ENCODE results near the gene PDCD5.
"Not testable (repeated sequence)": the region's sequence is repeated elsewhere in the genome, so short reads cannot be mapped to it uniquely, and the experiment has no call there.

PDCD5 gene, protein sequence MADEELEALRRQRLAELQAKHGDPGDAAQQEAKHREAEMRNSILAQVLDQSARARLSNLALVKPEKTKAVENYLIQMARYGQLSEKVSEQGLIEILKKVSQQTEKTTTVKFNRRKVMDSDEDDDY

DNA sequence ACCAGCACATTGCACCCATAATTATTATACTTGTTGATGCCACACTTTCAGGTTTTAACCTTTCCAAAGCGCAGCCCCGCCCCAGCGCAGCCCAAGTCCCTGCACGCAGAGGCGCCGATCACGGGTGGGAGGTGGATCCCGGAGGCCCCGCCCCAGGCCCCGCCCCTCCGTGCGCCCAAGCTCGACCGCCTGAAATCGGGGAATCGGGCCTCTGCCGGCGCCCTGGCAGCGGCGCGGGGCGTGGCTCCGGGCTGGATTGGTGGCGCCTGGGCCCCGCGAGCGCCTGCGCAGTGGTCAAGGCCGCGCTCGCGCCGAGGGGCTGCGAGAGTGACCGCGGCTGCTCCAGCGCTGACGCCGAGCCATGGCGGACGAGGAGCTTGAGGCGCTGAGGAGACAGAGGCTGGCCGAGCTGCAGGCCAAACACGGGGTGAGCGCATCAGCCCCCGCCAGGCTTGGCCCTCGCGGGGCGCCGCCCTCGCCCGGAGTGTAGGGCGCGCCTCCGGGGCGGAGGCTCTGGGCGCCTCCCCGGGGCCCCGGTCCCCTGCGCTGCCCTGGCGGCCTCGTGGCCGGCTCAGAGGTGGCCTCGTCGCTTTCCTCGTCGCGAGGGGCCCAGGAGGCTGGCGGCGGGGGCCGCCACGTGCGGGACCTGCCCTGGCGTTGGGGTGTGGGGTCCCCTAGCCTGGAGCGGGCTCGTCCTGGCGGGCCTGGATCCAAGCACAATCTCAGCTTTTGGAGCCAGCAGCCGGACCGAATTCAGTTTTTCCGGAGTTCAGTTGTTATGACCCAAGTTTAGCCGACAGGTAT lies at the start of gene PDCD5:
PDCD5 (plus strand) TSS at position 290 of the 804 bp plus-strand sequence; CDS start at position 362, 72 bp downstream.
- peak; percentile 96 for DNase-seq

- DNase-seq, result peak; percentile 17
These were observed 48.8 kb upstream of the PDCD5 start for GRCh38 chr19:32532233-32532632.

DNA sequence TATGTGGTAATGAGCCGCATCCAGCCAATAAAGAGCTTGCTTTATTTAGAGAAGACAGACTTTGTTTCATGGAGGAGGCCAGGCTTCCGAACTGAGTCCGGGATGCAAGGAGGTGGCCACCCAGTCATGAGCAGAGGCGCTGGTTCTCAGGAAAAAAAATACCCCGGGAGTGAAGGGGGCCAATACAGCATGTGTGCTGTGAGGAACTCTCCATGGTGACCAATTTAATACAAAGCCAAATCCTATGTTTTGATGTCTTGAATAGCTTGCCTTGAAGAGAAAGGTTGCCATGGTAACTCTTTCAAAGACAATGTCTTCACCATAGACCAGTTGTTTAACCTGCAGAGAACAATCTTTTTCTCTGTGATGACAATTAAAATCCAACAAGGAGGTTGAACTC lies 43.4 kb upstream of the PDCD5 start:
- DNase-seq, result no peak

DNA sequence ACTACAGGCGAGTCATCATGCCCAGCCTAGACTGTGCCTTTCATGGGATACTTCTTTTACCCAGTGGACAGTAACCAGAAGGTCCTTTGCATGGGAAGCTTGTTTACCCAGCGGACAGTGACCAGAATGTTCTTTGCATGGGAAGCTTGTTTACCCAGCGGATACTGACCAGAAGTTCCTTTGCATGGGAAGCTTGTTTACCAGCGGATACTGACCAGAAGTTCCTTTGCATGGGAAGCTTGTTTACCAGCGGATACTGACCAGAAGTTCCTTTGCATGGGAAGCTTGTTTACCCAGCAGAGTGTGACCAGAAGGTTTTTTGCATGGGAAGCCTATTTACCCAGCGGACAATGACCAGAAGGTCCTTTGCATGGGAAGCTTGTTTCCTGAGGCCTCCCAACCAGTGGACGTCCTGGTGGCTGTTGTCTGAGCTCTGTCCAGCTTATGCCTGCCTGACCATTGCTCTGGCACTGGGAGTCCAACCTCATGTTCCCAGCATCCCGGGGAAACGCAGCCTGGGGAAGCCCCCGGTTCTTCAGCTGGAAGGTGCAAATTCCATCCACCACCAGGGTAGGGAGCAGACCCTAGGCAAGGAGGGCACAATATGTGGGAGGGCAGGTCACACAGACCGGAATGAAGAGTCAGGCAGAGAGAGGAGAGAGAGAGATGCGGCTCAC lies 41.6 kb upstream of the PDCD5 start:
- no peak for DNase-seq

GRCh38 chr19:32540621-32541020 lies 40.4 kb upstream of the PDCD5 start:
- peak; percentile 63 for DNase-seq

- not testable (repeated sequence) for DNase-seq
These were observed 39.6 kb upstream of the PDCD5 start for GRCh38 chr19:32541376-32541775.

GRCh38 chr19:32542477-32543108 lies 38.4 kb upstream of the PDCD5 start:
- DNase-seq, result peak; percentile 9

- DNase-seq, result no peak
These were observed 37.7 kb upstream of the PDCD5 start for GRCh38 chr19:32543115-32543900.

- DNase-seq, result no peak
These were observed 36.1 kb upstream of the PDCD5 start for GRCh38 chr19:32544917-32545316.

GRCh38 chr19:32550666-32551065 lies 30.3 kb upstream of the PDCD5 start:
- no peak for DNase-seq

DNA sequence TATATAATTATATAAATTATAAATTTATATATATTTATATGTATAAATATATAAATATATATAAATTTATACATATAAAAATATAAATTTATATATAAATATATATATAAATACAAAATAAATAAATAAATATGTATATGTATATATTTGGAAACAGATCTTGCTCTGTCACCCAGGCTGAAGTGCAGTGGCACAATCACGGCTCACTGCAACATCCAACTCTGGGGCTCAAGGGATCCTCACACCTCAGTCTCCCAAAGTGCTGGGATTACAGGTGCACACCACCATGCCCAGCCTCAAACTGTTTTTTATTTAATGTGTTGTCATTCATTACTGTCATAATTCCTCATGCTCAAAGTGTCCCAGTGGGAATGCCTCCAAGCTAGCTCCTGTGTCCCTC lies 25.2 kb upstream of the PDCD5 start:
- no peak for DNase-seq

DNA sequence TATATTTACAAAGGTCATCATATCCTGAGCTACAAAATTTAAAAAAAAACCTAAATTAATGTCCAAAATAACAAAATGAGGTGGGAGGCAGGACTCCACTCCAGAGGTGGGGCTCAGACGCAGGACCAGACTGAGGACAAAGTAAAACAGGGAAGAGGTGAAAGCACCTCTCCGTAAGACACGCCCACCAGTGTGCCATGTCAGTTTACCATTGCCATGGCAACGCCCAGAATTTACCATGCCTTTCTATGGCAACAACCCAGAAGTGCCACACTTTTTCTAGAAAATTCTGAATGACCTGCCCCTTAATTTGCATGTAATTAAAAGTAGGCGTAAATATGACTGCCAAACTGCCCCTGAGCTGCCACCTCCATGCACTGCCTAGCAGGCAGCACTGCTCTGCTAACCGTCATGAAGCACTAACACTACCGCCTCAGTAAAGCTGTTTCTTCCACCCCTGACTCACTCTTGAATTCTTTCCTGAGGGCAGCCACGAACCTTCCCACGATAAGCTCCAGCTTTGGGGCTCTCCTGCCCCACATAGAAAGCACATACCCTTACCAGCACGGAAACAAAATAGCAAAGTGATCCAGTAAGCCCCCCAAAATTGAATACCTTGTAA lies 22.3 kb upstream of the PDCD5 start:
- no peak for DNase-seq

- DNase-seq, result no peak
These were observed 17.2 kb upstream of the PDCD5 start for GRCh38 chr19:32563761-32564160.

DNA sequence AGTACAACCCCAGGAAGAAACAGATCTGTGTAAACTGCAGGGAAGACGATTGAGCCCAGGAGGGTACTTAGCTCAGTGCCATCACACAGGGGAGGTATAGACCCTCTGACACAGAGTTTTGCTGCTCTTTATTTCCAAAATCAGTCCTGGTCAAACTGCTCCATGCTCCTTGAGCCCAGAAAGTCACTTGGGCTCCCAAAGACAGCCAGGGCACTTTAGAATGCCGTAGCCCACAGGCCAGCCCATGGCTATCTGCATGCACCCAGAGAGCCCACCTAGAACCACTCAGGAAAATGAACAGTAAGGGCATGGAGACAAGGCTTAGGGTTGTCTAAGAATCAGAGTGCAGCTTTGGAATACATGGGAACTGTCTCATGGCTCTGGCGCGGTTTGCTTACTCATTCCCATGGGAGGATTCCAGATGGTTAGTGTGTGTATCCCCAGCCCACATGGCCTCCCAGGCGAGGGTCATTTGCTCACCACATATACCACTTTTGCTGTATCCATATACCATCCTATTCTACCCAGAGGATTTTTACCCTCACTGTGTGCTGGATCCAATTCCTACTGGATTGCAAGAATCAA lies 14.7 kb upstream of the PDCD5 start:
- DNase-seq, result no peak

- no peak for DNase-seq
These were observed 13.5 kb upstream of the PDCD5 start for GRCh38 chr19:32567486-32567885.

GRCh38 chr19:32570081-32570785 lies 10.8 kb upstream of the PDCD5 start:
- peak; percentile 80 for DNase-seq

- DNase-seq, result not testable (repeated sequence)
These were observed 9.4 kb upstream of the PDCD5 start for GRCh38 chr19:32571471-32572075.

DNA sequence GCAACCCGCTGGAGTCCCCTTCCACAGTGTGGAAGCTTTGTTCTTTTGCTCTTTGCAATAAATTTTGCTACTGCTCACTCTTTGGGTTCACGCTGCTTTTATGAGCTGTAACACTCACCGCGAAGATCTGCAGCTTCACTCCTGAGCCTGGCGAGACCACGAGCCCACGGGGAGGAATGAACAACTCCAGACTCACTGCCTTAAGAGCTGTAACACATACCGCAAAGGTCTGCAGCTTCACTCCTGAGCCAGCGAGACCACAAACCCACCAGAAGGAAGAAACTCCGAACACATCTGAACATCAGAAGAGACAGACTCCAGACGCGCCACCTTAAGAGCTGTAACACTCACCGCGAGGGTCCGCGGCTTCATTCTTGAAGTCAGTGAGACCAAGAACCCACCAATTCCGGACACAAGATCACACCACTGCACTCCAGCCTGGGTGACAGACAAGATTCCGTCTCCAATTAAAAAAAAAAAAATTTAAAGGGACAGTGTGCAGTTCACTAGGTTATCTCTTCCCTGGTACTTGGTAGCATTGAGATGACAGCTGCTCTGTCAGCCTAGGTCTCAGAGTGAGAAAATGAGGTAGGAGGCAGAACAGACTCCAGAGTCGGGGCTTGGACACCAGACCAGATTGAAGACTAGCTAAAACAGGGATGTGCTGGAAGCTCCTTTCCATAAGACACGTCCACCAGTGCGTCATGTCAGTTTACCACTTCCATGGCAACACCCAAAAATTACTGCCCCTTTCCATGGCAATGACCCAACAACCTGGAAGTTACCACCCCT lies 8.1 kb upstream of the PDCD5 start:
- DNase-seq, result not testable (repeated sequence)

DNA sequence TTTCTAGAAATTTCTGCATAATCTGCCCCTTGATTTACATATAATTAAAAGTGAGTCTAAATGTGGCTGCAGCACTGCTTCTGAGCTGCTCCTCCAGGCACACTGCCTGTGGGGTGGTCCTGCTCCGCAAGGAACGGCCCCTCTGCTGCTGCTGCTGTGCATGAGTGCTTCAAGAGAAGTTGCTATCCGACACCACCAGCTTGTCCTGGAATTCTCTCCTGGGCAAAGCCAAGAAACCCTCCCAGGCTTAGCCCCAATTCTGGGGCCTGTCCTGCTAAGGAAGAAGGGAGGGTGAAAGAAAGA lies 7.5 kb upstream of the PDCD5 start:
- DNase-seq, result no peak

- no peak for DNase-seq
These were observed 4.2 kb upstream of the PDCD5 start for GRCh38 chr19:32576790-32577189.
